GM21723 (cell line): Measurements from ENCODE around the gene STAT4.

Source experiments
- ATAC-seq: cut with Tn5 transposase; IDR thresholded peaks from one replicate; pipeline ENCODE4 v1.9.1; 2021; ENCODE audit warnings: mild to moderate bottlenecking, moderate library complexity; ENCODE audit not compliant: unreplicated experiment

Gene STAT4

GRCh38 chr2:191150600-191151330 lies at the start of gene STAT4:
Gene STAT4, minus strand, starts transcription at chr2:191150994. Its CDS starts 2,791 bp downstream, at chr2:191148203.
- ATAC-seq = peak; percentile 88

GRCh38 chr2:191199929-191200512 lies 49.2 kb upstream of the STAT4 start:
- ATAC-seq = no peak

DNA sequence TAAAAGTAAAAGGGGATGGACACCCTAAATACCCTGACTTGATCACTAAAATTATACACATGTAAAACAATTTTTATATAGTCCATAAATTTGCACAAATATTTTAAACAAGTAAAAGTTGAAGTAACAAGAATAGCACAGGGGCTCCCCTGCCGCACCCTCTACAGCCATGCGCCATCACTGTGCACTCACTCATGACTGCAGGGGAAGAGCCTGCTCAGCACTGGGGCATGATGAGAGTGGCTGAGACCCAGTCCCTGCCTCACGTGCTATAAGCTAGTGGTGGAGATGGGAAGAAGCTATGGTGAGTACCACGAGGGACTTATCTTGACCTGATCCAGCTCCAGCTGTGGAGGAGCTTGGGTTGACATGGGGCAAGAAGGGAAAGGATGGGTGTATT lies 47.5 kb upstream of the STAT4 start:
- ATAC-seq = no peak

- ATAC-seq = no peak
Observed at GRCh38 chr2:191197096-191197495, 46.3 kb upstream of the STAT4 start.

GRCh38 chr2:191195021-191195420 lies 44.2 kb upstream of the STAT4 start:
- ATAC-seq = no peak

- no peak for ATAC-seq
Observed at GRCh38 chr2:191190861-191191552, 40.2 kb upstream of the STAT4 start.

GRCh38 chr2:191190435-191190834 lies 39.6 kb upstream of the STAT4 start:
- no peak for ATAC-seq

GRCh38 chr2:191189112-191189635 lies 38.4 kb upstream of the STAT4 start:
- ATAC-seq = no peak

DNA sequence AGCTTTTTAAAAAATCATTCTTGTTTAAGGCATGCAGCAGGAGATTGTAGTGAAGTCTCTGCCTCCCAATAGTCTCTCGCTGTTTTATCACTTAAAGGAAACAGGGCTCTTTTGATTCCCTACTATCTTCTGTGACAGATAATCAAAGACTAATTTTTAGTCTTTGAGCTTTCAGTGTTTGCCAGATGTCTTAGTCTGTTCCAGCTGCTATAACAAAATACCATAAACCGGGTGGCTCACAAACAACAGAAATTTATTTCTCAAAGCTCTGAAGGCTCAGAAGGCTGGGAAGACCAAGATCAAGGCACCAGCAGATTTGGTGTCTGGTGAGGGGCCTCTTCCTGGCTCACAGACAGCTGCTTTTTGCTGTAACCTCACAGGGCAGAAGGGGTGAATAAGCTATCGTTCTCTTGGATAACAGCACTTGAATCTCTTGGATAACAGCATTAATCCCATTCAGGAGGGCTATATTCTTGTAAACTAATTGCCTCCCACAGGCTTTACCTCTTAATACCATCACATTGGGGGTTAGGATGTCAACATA lies 37.8 kb upstream of the STAT4 start:
- ATAC-seq = no peak

- no peak for ATAC-seq
Observed at GRCh38 chr2:191187105-191187829, 36.5 kb upstream of the STAT4 start.

- no peak for ATAC-seq
Observed at GRCh38 chr2:191184457-191184856, 33.7 kb upstream of the STAT4 start.

DNA sequence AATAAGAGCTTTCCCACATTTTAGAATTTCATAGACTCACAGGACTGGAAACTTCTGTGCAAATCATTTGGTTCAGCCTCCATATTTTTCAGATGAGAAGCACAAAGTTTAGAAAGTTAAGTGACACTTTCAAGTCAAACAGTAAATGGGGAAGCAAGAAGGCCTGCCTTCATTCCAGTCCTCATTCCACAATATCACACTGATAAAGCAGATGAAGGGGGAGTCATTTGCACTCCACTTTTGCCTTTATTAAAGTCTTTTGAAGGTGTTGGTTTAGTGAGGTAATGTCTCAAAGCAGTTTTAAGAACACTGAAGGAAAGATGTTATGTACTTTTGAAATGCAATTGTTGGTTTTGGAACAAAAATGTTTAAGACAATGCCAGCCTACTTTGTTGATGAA lies 32.7 kb upstream of the STAT4 start:
- no peak for ATAC-seq

DNA sequence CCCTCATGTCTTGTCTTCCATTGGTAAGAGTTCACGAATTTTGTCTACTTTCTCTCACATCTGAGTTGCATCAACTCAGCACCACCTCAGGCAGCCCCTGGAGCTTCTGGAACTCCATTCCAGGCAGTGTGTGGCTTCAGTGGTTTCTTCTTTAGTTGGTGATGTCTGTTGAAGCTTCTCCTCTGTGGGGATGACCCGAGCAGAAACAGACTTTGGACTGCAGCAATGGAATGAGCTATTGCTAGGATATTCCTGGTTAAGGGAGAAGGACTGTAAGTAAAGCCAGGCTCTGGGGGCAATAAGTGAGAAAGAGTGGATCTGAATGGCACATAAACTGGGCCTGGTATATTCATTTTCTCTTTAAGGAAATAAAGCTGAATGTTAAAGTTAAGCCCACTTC lies 32.3 kb upstream of the STAT4 start:
- no peak for ATAC-seq

DNA sequence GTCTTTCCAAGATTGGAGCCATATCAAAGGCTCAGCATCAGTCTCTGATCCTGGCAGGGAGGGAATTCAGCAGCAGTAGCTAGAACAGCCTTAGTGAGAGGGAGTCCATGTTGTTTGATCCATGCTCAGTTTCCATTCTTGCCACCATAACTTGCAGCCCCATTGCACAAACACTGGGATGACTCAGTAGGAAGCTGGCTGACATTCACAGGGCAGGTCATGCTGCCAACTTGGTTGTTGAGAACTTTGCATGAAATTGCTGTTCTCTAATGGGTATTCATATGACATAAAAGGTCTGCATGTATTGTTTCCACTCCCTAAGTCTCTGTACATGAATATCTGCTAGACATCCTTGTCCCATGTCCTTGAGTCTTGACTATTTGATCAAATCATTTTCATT lies 29.9 kb upstream of the STAT4 start:
- no peak for ATAC-seq

GRCh38 chr2:191180276-191180675 lies 29.5 kb upstream of the STAT4 start:
- ATAC-seq = no peak

- ATAC-seq = no peak
Observed at GRCh38 chr2:191178806-191179514, 28.2 kb upstream of the STAT4 start.

DNA sequence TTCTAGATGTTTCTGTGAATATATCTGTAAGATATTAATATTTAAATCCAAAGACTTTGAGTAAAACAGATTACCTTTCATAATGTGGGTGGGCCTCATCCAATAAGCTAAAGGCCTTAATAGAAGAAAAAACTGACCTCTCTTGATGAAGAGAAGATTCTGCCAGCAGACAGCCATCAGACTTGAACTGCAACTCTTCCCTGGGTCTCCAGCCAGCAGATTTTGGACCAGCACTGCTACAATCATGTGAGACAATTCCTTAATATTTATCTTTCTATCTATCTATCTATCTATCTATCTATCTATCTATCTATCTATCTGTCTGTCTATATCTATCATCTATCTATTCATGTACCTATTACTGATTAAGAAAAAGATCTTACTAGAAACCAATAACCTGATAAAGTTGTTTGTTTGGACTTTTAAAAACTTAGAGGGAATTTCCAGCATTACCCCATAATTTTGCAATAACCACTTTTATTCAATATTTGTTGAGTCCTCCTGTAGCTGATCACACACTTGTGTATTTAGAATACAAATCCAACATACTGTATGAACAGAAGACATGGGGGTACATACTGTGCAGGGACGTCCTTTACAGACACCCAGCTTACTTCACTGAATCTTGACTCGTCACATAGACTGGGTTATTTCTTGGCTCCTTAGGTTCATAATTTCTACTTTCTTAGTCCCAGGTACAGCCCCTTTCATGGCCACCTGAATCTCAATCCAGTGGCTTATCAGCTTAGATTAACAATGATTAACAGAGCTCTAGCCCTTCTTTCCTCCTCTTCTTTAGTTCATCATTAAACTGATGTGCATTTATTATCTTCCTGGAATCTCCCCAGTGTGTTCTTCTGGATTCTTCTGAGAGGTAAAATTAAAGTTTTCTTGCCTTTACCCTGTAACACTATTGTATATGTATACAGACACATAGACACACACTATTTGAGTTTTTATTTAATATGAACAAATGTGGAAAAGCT lies 27.2 kb upstream of the STAT4 start:
- no peak for ATAC-seq

GRCh38 chr2:191176801-191177438 lies 26.1 kb upstream of the STAT4 start:
- peak; percentile 45 for ATAC-seq

- ATAC-seq = peak; percentile 80
Observed at GRCh38 chr2:191176305-191176704, 25.5 kb upstream of the STAT4 start.
